HG03280 (cell line): Measurements from ENCODE around the gene PPM1H.
"Not testable (repeated sequence)": the region's sequence is repeated elsewhere in the genome, so short reads cannot be mapped to it uniquely, and the experiment has no call there.

Experiments used
- ATAC-seq: cut with Tn5 transposase; IDR thresholded peaks from one replicate; pipeline ENCODE4 v1.9.1; 2021; ENCODE audit warnings: mild to moderate bottlenecking, moderate library complexity; ENCODE audit not compliant: unreplicated experiment

Gene PPM1H

DNA sequence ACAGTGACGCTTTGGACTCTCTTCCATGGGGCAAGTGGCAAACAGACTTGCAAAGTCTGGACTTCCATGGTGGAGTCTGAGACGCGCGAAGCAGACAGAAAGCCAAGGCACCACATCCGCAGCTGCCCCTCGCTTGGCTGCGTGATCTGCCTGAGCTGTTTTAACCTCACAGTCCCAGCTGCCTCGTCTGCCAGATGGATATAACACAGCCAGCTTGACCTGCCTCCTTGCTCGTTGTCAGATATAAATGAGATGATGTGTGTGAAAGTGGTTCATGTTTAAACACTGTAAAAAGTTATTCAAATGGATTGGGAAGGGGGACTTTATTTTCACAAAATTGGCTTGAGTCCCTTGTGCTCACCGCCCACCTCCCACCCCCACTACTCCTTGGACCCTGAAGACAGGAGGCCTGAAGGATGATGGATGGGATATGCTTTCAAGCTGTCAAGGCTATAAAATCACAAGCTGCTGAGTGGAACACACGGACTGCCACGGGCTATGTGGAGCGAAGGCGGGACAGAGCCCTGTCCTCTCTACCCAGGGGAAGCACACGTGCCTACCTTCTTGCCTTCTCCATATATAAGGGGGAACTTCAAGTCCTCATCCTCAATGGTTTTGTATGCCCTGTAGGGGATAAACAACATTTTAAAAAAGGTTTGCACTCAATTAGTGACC, 241.4 kb downstream of the PPM1H start:
- ATAC-seq = no peak

DNA sequence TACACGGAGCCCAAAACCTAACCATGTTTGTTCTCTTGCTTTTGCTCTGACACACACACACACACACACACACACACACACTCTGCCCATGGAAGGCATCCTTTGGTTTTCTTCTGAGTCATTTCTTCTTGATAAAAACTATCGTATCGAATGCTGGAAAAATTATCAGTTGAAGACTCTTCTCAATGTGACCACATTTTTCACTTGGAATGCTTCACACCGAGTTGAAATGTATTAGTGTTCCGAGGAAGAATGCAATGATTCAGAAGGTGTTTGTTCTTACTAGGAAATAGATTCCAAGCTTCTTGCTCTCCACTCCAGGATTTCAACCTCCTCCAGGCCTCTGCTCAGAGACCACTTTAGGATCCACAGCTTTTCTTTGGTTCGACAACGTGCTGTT, 242.1 kb downstream of the PPM1H start:
- ATAC-seq = no peak

DNA sequence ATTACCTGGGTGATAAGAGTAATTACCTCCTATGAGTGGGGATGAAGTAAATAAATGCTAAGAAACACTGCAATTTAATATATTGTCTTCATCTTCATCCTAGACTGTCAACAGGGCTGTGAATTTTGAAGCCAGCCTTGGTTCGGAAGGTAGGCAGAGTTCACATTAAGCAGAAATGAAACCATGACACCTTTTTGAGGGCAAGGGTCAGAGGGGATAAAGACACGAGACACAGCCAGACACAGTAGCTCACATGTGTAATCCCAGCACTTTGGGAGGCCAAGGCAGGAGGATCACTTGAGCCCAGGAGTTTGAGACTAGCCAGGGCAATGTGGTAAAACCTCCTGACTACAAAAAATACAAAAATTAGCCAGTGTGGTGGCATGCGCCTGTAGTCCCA, 243.6 kb downstream of the PPM1H start:
- ATAC-seq = no peak

DNA sequence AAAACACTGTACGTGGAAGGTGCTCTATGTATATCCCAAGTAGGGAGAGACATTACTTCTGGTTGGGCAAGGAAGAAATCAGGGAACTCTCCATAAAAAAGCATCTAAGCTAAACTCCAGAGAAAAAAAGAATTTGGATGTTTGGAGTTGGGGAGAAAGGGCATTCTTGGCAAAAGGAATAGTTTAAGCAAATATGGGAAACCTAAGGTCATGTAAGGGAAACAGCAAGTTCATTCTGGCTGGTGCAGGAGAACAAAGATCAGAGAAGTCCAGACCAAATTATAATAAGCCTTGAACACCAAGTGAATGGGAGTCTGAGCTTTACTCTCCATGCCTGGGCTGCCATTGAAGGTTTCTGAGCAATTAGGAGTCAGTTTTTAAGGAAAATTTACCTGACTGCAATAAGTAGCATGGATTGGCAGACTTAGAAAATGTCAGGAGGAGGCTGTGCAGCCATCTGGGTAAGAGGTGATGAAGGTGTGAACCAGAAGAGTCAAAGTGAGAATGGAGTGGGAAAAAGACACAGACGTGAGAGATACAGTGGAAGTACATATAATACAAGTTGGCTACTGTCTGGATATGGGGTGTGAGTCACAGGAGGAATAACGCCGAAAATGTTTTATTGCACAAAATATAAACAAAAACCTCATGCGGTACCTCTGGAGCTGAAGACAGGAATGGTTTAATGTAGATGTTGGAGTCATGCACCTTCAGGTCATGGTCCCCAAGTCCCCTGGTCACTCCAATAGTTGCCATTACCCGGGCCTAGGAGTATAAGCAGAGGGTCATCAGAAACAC, 245.7 kb downstream of the PPM1H start:
- no peak for ATAC-seq

DNA sequence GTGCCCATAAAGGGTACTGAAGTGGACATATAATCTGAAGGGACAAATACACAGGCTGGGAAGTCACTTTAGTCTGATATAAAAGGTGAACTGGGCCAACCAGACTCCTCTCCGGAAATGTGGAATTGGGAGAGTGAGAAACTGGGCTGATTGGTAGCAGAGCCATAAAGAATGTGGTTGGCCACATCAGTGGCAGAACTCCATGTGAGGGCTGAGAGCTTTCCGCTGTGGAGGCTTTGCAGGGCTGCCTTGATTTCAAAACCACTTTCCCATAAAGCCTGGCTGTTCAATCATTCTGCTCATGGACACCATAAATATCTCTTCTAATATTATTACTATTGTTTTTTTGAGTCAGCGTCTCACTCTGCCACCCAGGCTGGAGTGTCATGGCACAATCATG, 248.0 kb downstream of the PPM1H start:
- no peak for ATAC-seq

DNA sequence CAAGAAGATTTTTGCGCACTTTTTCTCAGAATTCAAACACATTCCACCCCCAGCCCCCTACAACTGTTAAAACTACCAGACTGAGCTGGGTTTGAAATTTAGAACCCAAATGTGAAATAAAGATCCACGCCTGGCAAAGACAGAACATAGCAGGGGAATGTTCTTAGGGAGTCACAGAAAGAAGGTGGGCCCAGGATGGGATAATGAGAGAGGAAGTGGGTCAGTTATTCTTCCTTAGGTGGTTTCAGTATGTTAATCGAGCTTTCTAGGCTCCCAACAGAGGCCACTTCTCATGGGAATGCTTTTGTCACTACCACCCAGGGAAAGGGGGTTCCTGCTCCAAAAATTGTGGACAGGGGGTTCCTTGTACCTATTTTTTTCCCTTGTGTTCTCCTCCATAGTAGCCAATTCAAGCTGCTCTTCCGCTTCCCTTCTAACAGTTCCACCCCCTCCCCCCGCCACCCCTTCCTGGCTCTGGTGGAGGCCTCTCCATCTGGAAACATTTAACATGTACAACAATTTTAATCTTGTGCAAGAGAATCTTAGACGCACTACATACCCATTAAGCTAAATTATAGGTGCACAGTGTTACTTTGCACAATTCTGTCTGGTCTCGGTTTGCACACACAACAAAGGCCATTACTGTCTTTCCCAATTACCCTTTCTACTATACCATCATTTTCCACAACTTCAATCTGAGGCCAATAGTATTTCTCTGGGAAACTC, 250.2 kb downstream of the PPM1H start:
- ATAC-seq = no peak

DNA sequence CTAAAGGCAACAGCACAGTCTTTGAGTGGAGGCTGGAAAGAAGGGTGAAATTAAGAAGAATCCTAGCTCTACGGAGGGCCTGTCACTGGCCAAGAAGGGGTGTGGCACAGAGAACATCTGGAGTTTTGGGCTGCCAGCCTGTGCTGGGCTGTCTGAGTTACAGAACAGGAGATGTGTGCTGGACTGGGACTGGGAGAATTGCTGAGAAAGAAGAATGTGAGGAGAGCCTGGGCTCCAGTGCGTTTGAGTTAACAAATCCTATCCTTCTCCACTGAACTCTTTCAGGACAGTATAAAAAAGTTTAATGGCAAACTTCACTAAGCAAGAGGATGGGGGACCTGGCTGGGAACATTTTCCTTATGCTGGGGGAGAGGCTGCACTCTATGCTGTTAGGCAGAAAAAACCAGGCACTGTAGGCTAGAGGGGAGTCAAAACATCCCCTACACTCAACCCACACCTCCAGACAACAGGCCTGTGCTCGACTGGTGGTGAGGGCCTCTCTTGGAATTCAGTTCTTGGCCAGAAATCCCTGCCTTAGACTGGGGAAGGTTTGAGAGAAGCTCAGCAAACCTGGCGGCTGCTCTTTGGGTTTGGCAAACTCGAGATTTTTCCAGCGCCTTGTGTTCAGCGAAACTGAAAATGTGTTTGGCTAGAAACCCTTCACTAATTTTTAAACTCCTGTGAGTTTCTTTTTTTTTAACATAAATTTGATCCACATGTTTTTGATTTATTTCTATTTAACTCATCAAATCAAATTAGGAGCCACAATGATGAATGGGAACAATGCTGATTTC, 251.0 kb downstream of the PPM1H start:
- ATAC-seq = no peak

DNA sequence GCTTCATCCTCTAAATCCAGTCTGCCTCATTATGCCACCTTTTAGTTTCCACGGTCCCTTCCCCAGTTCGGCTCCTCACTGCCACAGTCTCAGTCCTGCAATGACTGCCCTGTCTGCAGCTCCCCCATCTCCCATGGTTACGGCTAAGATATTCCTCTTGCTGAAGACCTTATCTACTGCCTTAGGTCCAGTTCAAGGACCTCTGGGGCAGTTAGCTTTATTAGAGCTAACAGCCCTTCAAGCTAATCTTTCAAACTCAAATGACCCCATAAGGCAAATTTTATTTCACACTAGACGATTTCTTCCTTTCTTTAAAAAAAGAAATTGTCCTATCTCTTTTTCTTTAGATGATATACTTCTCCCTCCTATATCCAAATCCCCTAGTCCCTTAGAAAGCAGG, 253.6 kb downstream of the PPM1H start:
- no peak for ATAC-seq

DNA sequence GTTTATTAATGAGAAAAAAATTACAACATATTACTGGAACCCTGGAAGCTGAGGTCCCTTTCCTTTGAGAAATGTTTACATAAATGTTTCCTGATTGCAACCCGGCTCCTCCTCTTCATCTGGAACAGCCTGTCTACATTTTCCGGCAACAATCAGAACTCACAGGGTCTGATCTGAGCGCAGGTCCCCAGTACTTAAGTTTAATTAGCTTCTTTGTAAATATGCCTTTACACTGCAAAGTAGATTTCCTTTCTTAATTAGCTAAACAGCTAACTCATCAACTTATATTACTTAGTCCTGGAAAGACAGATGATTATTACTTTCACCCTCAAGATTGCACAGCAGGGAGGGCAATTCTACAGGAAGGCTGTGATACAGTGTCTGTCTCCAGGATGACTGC, 255.3 kb downstream of the PPM1H start:
- ATAC-seq = no peak

DNA sequence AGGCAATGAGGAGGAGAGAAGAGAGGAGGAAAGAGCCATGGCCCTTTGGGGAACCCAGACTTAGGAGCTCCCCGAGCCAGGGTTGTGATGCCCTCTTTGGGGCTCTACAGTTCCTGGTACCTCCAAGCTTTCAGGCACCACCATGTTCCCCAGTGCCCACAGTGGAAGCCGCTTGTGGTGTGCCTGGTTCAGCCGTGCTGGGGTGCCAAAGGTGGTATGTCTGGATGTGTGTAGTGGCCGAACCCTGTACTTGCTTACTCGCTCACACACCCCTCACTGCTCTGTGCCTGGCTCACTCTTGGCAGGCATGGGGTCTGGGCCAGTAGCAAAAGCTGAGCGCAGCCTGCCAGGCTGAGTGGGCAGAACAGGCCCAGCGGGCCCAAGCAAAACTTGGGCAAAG, 257.6 kb downstream of the PPM1H start:
- ATAC-seq = no peak

DNA sequence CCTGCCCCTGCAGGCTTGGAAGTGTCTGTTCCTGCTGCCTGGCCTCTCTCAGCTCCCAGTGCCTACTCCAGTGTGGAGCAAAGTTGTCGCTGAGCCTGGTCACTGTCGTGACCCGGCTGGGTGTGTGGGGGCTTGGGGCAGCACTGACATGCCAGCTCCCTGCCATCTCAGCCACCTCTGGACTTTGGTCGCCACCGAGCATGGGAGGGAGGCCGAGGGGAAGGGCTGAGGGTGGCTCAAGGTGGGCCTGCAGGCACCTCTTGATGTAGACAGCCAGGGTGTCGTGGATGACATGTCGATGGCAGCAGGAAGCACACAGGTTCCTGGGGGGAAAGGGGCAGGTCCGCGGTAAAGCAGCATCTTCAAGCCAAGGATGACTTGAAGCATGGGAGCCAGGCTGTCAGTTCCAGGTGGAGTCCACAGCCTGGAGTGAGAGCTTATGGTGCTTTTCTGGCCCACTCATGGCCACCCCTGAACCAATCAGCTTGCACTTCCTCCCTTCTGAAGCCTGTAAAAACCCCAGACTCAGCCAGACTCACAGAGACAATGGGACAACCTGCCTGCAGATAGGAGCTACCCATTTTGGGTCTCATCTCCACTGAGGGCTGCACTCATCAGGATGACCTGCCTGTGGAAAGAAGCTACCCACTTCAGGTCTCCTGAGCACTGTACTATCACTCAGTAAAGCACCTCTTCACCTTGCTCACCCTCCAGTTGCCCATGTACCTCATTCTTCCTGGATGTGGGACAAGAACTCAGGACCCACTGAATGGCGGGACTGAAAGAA, 258.2 kb downstream of the PPM1H start:
- ATAC-seq = no peak

DNA sequence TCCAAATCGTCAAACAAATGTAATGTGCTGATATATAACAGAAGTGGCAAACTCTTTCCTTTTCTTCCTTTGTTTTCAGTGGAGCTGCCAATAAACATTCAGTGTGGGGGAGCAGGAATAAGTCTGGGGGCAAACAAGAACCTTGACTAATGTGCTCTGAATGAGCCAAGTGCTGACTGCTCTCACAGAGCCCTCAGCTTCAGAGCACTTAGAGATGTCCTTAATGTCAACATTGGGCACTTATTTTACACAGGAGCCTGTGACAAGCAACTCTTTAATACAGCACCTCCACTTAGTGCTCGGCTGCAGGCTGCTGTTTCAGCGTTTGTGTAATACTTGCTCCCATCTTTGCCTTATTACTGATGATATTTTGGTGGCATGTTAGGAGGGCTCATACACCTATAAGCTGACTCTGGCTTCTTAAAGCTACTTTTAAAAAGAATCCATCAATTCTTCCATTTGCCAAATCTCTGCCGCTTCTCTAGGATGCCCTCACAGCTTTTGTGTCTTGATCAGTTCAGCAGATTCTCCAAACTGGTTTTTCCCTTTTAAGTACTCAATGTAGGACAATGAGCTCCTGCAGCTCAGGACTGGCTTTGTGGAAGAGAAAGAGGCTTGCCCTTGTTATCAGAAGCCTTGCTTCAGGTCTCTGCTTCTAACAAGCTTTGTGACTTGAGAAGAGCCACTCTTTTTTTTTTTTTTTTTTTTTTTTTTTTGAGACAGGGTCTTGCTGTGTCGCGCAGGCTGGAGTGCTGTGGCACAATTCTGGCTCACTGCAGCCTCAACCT, 261.7 kb downstream of the PPM1H start:
- ATAC-seq = no peak

DNA sequence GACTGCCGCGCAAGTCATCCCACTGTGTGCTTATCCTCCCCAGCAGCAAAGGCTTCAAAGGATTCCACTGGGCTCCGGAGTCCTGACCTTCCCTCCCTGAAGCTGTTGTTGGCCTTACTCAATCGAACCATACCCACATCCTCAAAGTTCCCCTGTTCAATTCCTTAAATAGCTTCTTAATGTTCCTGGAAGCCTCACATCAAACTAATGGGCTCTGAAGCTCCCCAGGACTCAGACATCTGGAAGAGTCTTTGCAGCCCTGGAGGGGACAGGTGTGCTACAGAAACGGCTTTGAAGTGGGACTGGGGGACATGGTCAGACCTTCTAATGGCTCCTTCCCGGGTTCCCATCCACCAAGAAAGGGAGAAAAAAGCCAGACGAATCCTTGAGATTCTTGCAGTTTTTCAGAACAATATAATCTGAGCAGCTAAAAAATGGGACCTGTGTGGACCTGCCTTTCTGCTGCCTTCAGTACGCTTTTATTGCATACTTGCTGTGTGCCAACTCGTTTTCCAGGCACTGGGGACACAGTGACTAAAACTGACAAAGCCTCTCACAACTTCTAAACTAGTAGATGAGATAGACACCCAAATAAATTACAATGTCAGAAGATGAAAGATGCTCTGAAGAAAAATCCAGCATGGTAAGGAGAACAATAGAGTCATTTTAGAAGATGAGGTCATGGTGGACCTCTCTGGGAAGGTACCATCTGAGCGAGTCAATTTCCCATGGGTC, 263.8 kb downstream of the PPM1H start:
- no peak for ATAC-seq

DNA sequence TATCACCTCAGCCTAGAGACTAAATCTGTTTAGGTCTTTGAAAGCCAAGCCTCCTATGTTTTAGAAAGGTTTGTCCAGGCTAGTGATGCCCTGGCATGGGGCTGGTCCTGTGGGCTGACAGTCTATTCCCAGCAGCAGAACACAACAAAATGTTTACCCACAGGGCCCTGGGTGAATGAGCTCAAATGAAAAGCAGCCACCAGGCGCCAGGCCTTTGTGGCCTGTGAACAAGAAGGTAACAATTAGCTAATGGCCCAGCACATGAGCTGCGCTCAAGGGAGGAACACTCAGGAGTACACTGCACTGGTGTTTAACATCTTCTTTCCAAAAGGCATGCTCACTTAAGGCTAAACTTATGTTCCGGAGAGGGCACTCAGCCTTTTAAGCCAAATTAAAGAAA, 266.2 kb downstream of the PPM1H start:
- no peak for ATAC-seq

DNA sequence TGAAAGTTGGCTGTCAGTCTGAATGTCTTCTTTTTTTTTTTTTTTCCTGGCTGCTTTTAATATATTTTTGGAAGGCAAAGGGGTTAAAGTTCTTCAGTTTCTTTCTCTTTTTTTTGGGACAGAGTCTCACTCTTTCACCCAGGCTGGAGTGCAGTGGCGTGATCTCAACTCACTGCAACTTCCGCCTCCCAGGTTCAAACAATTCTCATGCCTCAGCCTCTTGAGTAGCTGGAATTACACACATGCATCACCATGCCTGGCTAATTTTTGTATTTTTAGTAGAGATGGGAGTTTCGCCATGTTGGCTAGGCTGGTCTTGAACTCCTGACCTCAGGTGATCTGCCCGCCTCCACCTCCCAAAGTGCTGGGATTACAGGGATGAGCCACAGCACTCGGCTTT, 270.0 kb downstream of the PPM1H start:
- ATAC-seq = not testable (repeated sequence)

DNA sequence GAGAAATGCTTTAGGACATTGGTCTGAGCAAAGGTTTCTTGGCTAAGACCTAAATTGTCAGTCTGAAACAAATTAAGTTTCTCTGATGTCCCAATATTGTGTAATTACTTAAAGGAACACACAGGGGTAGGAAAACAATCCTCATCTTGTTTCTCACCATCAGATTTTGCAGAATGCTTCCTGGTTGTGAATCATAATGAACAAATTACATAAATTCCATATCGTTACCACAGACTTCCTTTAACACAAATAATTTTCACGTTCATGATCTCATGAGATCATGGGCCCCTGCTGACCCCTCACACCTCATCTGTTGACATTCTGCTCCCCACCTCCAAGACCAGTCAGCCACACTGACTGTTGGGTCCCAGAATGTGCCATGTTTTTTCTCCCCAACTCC, 274.2 kb downstream of the PPM1H start:
- no peak for ATAC-seq

DNA sequence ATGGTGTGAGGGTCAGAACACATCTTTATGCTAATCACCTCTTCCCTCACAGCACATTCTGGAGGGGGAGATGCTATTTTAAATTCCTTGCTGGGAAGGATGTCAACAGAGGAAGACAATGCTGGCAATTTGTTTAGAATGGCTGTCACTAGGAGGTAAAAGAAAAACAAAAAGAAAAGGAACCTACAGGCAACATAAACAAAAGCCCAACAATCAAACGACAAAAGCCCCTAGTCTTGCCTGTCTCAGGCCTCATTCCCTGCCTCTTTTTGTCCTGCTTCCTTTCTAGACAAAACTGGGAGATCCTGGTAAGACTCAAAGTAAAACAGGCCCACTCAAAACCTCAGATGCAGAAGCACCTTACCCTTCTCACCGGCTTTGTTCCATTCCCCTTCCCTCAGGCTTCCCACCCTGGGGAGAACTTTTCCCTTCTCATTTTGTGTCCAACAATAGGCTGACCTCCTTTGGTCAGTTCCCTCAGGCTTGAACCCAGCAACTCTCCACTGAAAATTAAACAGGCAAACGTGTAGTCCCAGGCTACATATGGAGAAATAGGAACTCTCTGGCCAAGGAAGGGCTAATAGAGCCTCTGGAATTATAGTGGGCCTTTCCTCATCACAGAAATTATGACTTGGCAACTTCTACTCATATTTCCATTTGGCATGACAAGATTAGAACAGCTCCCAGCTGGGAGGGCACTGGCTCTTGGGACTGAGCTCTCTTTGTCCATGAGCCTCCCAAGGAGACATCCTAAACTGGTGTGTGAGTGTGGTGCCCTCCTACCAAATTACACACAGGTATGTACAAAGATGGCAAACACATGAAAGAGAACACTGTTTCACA, 275.3 kb downstream of the PPM1H start:
- no peak for ATAC-seq

DNA sequence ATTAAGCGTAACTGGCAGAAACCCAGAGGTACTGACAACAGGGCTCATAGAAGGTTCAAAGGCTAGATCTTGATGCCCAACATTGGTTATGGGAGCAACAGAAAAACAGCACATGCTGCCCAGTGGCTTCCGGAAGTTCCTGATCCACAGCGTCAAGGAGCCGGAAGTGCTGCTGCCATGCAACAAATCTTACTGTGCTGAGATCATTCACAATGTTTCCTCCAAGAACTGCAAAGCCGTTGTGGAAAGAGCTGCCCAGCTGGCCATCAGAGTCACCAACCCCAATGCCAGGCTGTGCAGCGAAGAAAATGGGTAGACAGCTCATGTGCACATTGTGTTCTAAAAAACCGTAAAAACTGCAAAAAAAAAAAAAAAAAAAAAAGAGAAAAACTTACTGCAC, 276.0 kb downstream of the PPM1H start:
- no peak for ATAC-seq
